Measurements from ENCODE around the gene KRTAP12-3. TPM values are rescaled to one million over a fixed set of nuclear protein-coding genes. Genes with fewer than 3 reads are reported as not detected.

KRTAP12-3 gene
- polyA plus RNA-seq, 3 donors, result not detected

GRCh38 chr21:44682580-44683151, 24.9 kb downstream of the KRTAP12-3 start:
- no peak for DNase-seq
- Histone ChIP-seq H3K4me3 (replicated peaks in 1 of 3; ENCODE audit: low read depth in 2 of 3, low read length in 3 of 3) (no peak overlapping the region), H3K9ac (ENCODE audit: insufficient read depth, low read length, poor library complexity, severe bottlenecking) (no peak overlapping the region), H3K27ac (ENCODE audit: low read depth in 1 of 2, low read length in 2 of 2) (no peak overlapping the region), H2AFZ (ENCODE audit: insufficient read depth, low read depth, low read length, poor library complexity, severe bottlenecking) (no peak overlapping the region), H3K36me3 (replicated peaks in 1 of 2; ENCODE audit: control insufficient read depth in 1 of 2, insufficient read depth in 2 of 2, low read length in 2 of 2) (no peaks in the 10 kb centered on the region), H3K9me3 (replicated peaks in 1 of 2; ENCODE audit: control insufficient read depth in 1 of 2, insufficient read depth in 1 of 2, low read length in 2 of 2) (no peaks in the 10 kb centered on the region), H3K79me2 (ENCODE audit: insufficient read depth, low read length) (no peaks in the 10 kb centered on the region), H4K20me1 (ENCODE audit: insufficient read depth, low read length) (no peaks in the 10 kb centered on the region), H3K27me3 (ENCODE audit: control insufficient read depth in 2 of 2, insufficient read depth in 2 of 2, low read length in 2 of 2) (no peaks in the 10 kb centered on the region), H3K4me1 (ENCODE audit: control insufficient read depth in 1 of 2, insufficient read depth in 2 of 2, low read length in 2 of 2) (no peaks in the 10 kb centered on the region), H3K4me2 (replicated peaks; ENCODE audit: extremely low read depth, low read length, poor library complexity, severe bottlenecking) (no peak overlapping the region)
- Mint-ChIP-seq H3K27me3 (ENCODE audit: low read depth in 3 of 3) (peaks cover 6 to 27% (median 11%) of the 10 kb centered on the region in 3 donors), H3K27ac (no peak overlapping the region), H3K4me3 (no peak overlapping the region), H3K9me3 (peaks cover 0 to 3% (median 0%) of the 10 kb centered on the region in 7 donors), H3K36me3 (no peaks in the 10 kb centered on the region), H3K4me1 (no peaks in the 10 kb centered on the region)
- intact Hi-C loops (cut with micrococcal nuclease), result no loop called here
- TF ChIP-seq CTCF (IDR thresholded peaks at IDR 0.05), result no peak
- 91% methylated on average over 12 of the region's 15 CpGs for WGBS (ENCODE audit: insufficient coverage)

- H3K36me3 Mint-ChIP-seq, result no peaks in the 10 kb centered on the region
- H3K27ac Mint-ChIP-seq, result no peak overlapping the region
Observed at GRCh38 chr21:44684077-44684476, 26.3 kb downstream of the KRTAP12-3 start.

More at GRCh38 chr21:44684077-44684476, 26.3 kb downstream of the KRTAP12-3 start:
- H3K27me3 Mint-ChIP-seq (ENCODE audit: low read depth in 3 of 3), result peaks cover 9 to 25% (median 11%) of the 10 kb centered on the region in 3 donors
- no peaks in the 10 kb centered on the region for H3K36me3 ChIP-seq (replicated peaks in 1 of 2; ENCODE audit: control insufficient read depth in 1 of 2, insufficient read depth in 2 of 2, low read length in 2 of 2)
- no peak for TF ChIP-seq CTCF (IDR thresholded peaks at IDR 0.05)
- no peaks in the 10 kb centered on the region for H3K27me3 ChIP-seq (ENCODE audit: control insufficient read depth in 2 of 2, insufficient read depth in 2 of 2, low read length in 2 of 2)
- H3K4me1 Mint-ChIP-seq, result no peaks in the 10 kb centered on the region
- H4K20me1 ChIP-seq (ENCODE audit: insufficient read depth, low read length), result no peaks in the 10 kb centered on the region
- no peaks in the 10 kb centered on the region for H3K4me1 ChIP-seq (ENCODE audit: control insufficient read depth in 1 of 2, insufficient read depth in 2 of 2, low read length in 2 of 2)
- no peaks in the 10 kb centered on the region for H3K9me3 ChIP-seq (replicated peaks in 1 of 2; ENCODE audit: control insufficient read depth in 1 of 2, insufficient read depth in 1 of 2, low read length in 2 of 2)
- intact Hi-C loops (cut with micrococcal nuclease), result no loop called here
- no peak overlapping the region for H2AFZ ChIP-seq (ENCODE audit: insufficient read depth, low read depth, low read length, poor library complexity, severe bottlenecking)
- H3K9me3 Mint-ChIP-seq, result peaks cover 0 to 2% (median 0%) of the 10 kb centered on the region in 7 donors
- no peak for DNase-seq
- no peak overlapping the region for H3K4me2 ChIP-seq (replicated peaks; ENCODE audit: extremely low read depth, low read length, poor library complexity, severe bottlenecking)
- H3K9ac ChIP-seq (ENCODE audit: insufficient read depth, low read length, poor library complexity, severe bottlenecking), result no peak overlapping the region
- no peak overlapping the region for H3K27ac ChIP-seq (ENCODE audit: low read depth in 1 of 2, low read length in 2 of 2)
- no peak overlapping the region for H3K4me3 Mint-ChIP-seq
- H3K4me3 ChIP-seq (replicated peaks in 1 of 3; ENCODE audit: low read depth in 2 of 3, low read length in 3 of 3), result no peak overlapping the region
- WGBS (ENCODE audit: insufficient coverage), result 87% methylated on average over 6 of the region's 7 CpGs
- H3K79me2 ChIP-seq (ENCODE audit: insufficient read depth, low read length), result no peaks in the 10 kb centered on the region
